Measurements from ENCODE around the gene TMEM184B. TPM values are rescaled to one million over a fixed set of nuclear protein-coding genes. Genes with fewer than 3 reads are reported as not detected.
A peak's percentile ranks its signal among the peaks of the same experiment; 100 is the strongest.

TMEM184B gene
- total RNA-seq, 4 donors from 2014 or later, result 39.4 to 108 (median 75.3) TPM

- Histone ChIP-seq H3K36me3 (peaks cover 15 to 50% (median 45%) of the 10 kb centered on the region in 4 donors), H3K4me1 (peaks cover 46 to 80% (median 57%) of the 10 kb centered on the region in 4 donors), H3K9me3 (no peaks in the 10 kb centered on the region), H3K27me3 (no peaks in the 10 kb centered on the region), H3K4me3 (no peak overlapping the region), H3K27ac (replicated peaks in 1 of 4) (peak overlapping the region; percentile 48 to 71 (median 65))
- intact Hi-C loops (cut with DNase I), result no loop called here
- TF ChIP-seq, protein P1, sequence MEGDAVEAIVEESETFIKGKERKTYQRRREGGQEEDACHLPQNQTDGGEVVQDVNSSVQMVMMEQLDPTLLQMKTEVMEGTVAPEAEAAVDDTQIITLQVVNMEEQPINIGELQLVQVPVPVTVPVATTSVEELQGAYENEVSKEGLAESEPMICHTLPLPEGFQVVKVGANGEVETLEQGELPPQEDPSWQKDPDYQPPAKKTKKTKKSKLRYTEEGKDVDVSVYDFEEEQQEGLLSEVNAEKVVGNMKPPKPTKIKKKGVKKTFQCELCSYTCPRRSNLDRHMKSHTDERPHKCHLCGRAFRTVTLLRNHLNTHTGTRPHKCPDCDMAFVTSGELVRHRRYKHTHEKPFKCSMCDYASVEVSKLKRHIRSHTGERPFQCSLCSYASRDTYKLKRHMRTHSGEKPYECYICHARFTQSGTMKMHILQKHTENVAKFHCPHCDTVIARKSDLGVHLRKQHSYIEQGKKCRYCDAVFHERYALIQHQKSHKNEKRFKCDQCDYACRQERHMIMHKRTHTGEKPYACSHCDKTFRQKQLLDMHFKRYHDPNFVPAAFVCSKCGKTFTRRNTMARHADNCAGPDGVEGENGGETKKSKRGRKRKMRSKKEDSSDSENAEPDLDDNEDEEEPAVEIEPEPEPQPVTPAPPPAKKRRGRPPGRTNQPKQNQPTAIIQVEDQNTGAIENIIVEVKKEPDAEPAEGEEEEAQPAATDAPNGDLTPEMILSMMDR (IDR thresholded peaks at IDR 0.05), result no peak
- no peak for TF ChIP-seq POLR2A (IDR thresholded peaks at IDR 0.05; ENCODE audit: low read depth)
- TF ChIP-seq EP300 (IDR thresholded peaks at IDR 0.05), result no peak
- no peak for TF ChIP-seq POLR2AphosphoS5 (IDR thresholded peaks at IDR 0.05)
- WGBS, result no CpG with 5 or more reads among the region's 12 CpGs
- no peak for DNase-seq (ENCODE audit: extremely low spot score)
These were observed 25.1 kb downstream of the TMEM184B start for GRCh38 chr22:38247713-38248112.

DNA sequence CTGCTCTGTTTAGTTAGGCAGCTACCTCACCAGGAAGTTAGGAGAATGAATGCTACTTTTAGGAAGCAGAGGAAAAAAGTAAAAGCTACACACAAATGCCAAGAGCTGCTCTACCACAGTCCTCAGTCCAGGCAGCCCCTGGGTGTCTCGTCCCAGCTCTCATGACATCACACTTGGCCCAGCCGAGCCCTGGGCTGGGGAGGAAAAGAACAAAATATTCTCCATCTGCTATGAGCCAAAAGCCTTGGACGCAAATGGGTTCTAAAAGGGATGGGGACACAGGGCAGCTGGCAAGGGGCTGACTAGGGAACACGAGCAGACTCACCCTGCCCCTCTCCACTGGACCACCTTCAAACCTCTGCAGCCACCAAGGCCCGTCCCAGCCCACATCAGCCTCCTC is 26.1 kb downstream of the TMEM184B start:
- WGBS, result 34% methylated on average over 5 of the region's 5 CpGs
- peaks cover 38 to 74% (median 56%) of the 10 kb centered on the region in 4 donors for H3K4me1 ChIP-seq
- no peak for DNase-seq (ENCODE audit: extremely low spot score)
- no peak for TF ChIP-seq EP300 (IDR thresholded peaks at IDR 0.05)
- TF ChIP-seq POLR2AphosphoS5 (IDR thresholded peaks at IDR 0.05), result peak in 1 of 2 donors; percentile 40
- no peaks in the 10 kb centered on the region for H3K9me3 ChIP-seq
- intact Hi-C loops (cut with DNase I), result no loop called here
- H3K36me3 ChIP-seq, result peaks cover 15 to 50% (median 45%) of the 10 kb centered on the region in 4 donors
- no peak overlapping the region for H3K4me3 ChIP-seq
- peak overlapping the region; percentile 48 to 71 (median 65) for H3K27ac ChIP-seq (replicated peaks in 1 of 4)
- no peaks in the 10 kb centered on the region for H3K27me3 ChIP-seq

GRCh38 chr22:38246046-38246658 is 26.7 kb downstream of the TMEM184B start:
- TF ChIP-seq, protein P1 (IDR thresholded peaks at IDR 0.05), result no peak
- TF ChIP-seq EP300 (IDR thresholded peaks at IDR 0.05) (no peak), POLR2A (IDR thresholded peaks at IDR 0.05; ENCODE audit: low read depth) (no peak), POLR2AphosphoS5 (IDR thresholded peaks at IDR 0.05) (no peak)
- Histone ChIP-seq H3K27ac (replicated peaks in 1 of 4) (peak overlapping the region; percentile 48 to 71 (median 65)), H3K9me3 (no peaks in the 10 kb centered on the region), H3K4me3 (no peak overlapping the region), H3K27me3 (no peaks in the 10 kb centered on the region), H3K36me3 (peaks cover 15 to 50% (median 45%) of the 10 kb centered on the region in 4 donors), H3K4me1 (peaks cover 33 to 71% (median 53%) of the 10 kb centered on the region in 4 donors)
- intact Hi-C loops (cut with DNase I), result no loop called here
- DNase-seq (ENCODE audit: extremely low spot score), result no peak
- 86% methylated on average over 13 of the region's 19 CpGs for WGBS

- H3K27me3 ChIP-seq, result no peaks in the 10 kb centered on the region
- H3K27ac ChIP-seq (replicated peaks in 1 of 4), result no peak overlapping the region
- DNase-seq (ENCODE audit: extremely low spot score), result no peak
- intact Hi-C loops (cut with DNase I), result no loop called here
- no peaks in the 10 kb centered on the region for H3K9me3 ChIP-seq
- no peak for TF ChIP-seq EP300 (IDR thresholded peaks at IDR 0.05)
- TF ChIP-seq POLR2AphosphoS5 (IDR thresholded peaks at IDR 0.05), result no peak
- TF ChIP-seq, protein P1 (IDR thresholded peaks at IDR 0.05), result no peak
- TF ChIP-seq POLR2A (IDR thresholded peaks at IDR 0.05; ENCODE audit: low read depth), result no peak
- 90% methylated on average over 2 of the region's 4 CpGs for WGBS
- peaks cover 15 to 50% (median 47%) of the 10 kb centered on the region in 4 donors for H3K36me3 ChIP-seq
- peaks cover 25 to 71% (median 58%) of the 10 kb centered on the region in 4 donors for H3K4me1 ChIP-seq
- H3K4me3 ChIP-seq, result no peak overlapping the region
These were observed 28.7 kb downstream of the TMEM184B start for GRCh38 chr22:38244106-38244505.

DNA sequence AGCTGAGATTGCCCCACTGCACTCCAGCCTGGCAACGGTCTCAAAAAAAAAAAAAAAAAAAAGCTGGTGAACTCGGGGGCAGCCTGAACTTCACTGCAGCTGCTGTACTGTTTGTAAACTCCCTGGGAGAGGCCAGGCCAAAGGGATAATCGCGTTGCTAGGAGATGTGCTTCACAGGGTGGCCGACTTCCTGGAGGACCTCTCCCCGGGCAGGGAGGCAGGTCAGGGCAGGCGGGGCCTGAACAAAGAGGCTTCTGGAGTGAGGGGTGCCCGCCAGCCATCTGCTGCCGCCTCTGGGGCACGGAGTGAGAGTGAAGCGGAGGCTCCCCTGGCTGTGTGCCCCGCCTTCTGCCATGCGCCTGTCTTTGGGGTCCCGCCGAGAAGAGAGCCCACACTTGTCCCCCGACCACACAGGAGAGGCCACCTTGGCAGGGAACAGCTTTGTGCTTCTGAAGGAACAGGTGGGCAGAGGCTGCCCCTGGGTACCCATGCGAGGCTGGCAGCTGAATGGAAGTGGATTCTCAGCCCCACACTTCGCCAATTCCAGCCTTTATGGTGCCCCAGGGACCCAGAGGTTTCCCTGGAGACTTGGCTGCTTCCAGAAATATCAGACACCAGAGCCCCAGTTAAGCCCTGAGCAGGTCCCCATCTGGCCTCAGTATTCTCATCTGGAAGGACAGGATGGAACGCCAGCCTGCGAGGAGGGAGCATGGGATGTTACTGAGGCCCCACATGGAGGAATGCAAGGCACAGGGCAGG is 29.6 kb downstream of the TMEM184B start:
- no peaks in the 10 kb centered on the region for H3K9me3 ChIP-seq
- H3K36me3 ChIP-seq, result peaks cover 15 to 50% (median 47%) of the 10 kb centered on the region in 4 donors
- no peaks in the 10 kb centered on the region for H3K27me3 ChIP-seq
- H3K4me3 ChIP-seq, result no peak overlapping the region
- no peak for DNase-seq (ENCODE audit: extremely low spot score)
- WGBS, result 63% methylated on average over 14 of the region's 20 CpGs
- peaks cover 34 to 72% (median 67%) of the 10 kb centered on the region in 4 donors for H3K4me1 ChIP-seq
- peak overlapping the region; percentile 14 to 57 (median 42) for H3K27ac ChIP-seq (replicated peaks in 1 of 4)
- intact Hi-C loops (cut with DNase I), result no loop called here
- TF ChIP-seq POLR2A (IDR thresholded peaks at IDR 0.05; ENCODE audit: low read depth), result no peak
- TF ChIP-seq, protein P1 (IDR thresholded peaks at IDR 0.05), result no peak
- no peak for TF ChIP-seq EP300 (IDR thresholded peaks at IDR 0.05)
- no peak for TF ChIP-seq POLR2AphosphoS5 (IDR thresholded peaks at IDR 0.05)
